ENCODE measurements around the gene DIP2C. TPM values are rescaled to one million over a fixed set of nuclear protein-coding genes. Genes with fewer than 3 reads are reported as not detected.
"Not testable (repeated sequence)": the region's sequence is repeated elsewhere in the genome, so short reads cannot be mapped to it uniquely, and the experiment has no call there.

The DIP2C gene
- total RNA-seq, 1 experiment from 2014 or later, result 10.7 TPM

DNA sequence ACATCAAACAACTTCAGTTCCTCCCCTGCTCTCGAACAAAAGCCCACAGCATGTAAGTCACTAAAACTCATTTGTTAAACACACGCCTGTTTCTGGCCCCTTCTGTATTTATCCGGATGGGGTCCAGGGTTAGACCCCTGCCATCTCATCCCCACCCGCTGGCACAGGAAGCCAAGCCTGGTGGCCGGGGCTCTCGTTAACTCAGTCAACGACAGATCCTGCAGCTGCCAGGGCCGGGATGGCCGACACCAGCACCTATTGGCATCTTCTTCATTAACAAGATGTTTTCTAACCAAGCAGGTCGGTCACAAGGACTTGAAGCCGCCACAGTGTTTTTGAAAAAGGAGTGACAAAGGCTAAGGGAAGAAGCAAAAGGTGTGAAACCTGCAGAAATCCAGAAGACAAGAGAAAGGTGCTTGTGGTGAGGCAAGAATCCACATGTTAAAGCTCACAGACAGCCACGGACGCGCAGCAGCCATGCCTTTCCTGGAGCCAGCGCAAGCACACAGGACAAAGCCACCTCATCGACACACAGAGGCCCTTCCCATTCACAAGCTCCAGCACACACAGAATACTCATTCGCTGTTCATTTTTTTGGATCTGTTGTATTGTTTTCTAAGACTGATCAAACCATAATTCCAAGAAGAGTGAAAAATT, 202.7 kb downstream of the DIP2C start:
- no peak overlapping the region for H3K4me3 ChIP-seq
- no peak for DNase-seq
- no peaks in the 10 kb centered on the region for H3K27me3 ChIP-seq

DNA sequence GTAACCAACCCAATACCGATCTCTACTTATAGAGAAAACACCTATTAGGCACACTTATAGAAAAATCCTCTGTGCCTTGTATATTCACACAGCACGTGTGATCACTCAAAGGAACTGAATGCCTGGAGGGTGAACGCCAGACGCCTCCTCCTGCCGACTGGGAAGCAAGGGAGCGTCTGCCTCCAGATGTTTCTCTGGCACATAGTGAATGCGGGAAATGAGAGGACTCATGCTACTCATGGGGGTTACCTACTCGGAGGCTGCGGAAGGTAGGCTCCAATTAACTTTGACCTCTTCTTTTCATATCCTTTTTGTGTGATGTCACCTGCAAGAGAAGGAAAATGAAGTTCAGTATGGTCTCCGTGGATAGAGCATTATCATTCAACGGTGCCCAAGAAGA, 203.3 kb downstream of the DIP2C start:
- DNase-seq, result peak; percentile 72
- H3K4me3 ChIP-seq, result no peak overlapping the region
- H3K27me3 ChIP-seq, result no peaks in the 10 kb centered on the region
- H3K36me3 ChIP-seq, result peaks cover 14% of the 10 kb centered on the region
- H3K9me3 ChIP-seq, result no peaks in the 10 kb centered on the region

More for the DNA sequence above, 202.7 kb downstream of the DIP2C start:
- Histone ChIP-seq H3K9me3 (no peaks in the 10 kb centered on the region), H3K36me3 (peaks cover 11% of the 10 kb centered on the region; the same call in 1 of the 2 replicates)

DNA sequence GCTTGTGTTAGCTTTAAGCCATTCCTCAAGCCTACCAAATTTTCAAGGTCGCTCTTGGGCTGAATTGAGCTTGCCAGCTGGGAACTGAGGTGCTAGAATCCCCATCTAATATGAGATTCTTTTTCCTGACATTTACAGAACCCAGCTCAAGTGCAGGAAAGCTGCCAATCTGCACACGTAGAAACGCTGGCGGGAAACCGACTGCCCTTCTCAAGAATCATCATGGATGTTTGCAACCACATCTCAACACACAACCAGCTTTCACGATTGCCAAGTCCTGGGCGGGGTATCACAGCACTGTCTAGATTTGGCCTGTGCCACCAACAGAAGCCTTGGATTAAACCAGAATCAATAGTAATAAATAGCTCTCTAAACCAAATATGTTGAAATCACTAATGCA, 203.7 kb downstream of the DIP2C start:
- Histone ChIP-seq H3K36me3 (peaks cover 14% of the 10 kb centered on the region), H3K4me3 (no peak overlapping the region; the same call in 1 of the 2 replicates), H3K27me3 (no peaks in the 10 kb centered on the region), H3K9me3 (no peaks in the 10 kb centered on the region)
- peak; percentile 36 for DNase-seq

DNA sequence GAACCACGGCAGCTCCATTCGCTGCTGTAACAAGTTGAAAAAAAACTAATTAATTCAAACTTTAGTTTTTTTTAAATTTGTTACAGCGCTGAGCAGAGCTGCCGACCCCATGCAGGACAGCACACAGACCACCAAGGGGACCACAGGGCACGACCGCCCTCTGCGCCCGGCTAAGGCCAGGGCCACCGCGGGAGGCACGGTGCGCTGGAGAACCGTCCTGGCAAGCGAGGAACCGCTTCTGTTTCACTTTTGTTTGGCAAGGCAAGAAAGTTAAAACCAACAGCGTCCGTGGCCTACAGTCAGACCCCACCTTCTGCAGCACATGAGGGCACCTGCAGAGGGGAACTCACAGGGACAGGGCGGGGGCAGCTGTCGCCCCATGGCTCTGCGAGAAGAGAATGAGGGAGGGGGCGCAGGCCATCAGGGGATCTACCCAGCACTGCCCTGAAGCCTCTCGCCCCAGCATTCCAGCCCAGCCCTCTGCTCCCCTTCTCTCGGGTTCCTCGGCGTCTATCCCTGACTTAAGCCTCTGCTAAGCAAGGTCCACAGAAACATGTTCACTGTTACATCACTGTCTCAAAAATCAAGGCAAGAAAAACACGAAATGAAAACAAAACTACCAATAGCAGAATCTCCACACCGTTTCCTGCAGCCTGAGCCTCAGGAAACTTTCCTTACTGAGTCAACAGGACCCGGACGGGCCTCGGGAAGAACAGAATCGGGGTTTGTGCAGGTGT, 204.4 kb downstream of the DIP2C start:
- Histone ChIP-seq H3K36me3 (peaks cover 14% of the 10 kb centered on the region), H3K4me3 (peak overlapping the region; percentile 51), H3K27me3 (no peaks in the 10 kb centered on the region), H3K9me3 (no peaks in the 10 kb centered on the region)
- peak; percentile 39 for DNase-seq

DNA sequence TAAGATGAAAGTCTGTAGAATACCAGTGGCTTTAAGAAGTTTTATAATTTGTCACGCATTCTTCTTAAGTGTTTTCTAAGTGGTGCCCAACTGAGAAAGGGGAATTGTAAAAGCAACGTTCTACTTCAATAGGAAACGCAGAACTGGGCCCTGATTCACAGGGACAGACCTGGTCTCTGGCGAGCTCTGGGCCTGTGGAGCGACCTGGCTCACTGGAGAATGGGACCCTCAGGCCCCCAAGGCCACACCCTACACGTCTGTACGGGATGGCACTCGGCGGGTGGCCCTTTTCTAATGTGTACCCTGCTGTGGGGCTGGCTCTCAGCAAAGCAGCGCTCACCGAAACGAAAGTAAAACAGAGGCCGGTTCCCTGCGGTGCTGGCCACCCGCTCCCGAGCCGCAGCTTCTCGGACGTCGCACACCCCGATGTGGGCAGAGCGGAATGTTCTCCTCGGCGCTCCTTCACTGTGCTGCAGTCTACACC, 205.0 kb downstream of the DIP2C start:
- Histone ChIP-seq H3K4me3 (peak overlapping the region; percentile 51), H3K36me3 (peaks cover 14% of the 10 kb centered on the region), H3K27me3 (no peaks in the 10 kb centered on the region), H3K9me3 (no peaks in the 10 kb centered on the region)
- DNase-seq, result peak; percentile 62

DNA sequence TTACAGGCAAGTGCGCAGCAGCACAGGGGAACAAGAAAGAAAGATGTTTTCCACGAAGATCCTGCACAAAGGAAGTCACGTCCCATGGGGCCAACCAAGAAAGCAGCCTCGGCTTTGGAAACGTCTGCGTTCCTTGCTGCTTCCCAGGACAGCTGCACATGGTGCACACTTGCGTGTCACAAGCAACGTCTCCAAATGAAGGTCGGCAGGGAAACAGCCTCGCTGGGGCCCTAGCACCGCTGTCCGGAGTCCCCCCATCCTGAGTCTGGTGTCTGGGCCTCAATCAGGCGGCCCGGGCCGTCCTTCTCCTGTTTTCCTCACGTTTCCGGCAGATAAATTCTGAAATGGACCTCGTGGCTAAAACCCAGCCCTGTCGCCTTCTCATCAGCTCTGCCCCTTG, 206.2 kb downstream of the DIP2C start:
- Histone ChIP-seq H3K4me3 (no peak overlapping the region), H3K36me3 (peaks cover 14% of the 10 kb centered on the region), H3K27me3 (no peaks in the 10 kb centered on the region), H3K9me3 (no peaks in the 10 kb centered on the region)
- no peak for DNase-seq

DNA sequence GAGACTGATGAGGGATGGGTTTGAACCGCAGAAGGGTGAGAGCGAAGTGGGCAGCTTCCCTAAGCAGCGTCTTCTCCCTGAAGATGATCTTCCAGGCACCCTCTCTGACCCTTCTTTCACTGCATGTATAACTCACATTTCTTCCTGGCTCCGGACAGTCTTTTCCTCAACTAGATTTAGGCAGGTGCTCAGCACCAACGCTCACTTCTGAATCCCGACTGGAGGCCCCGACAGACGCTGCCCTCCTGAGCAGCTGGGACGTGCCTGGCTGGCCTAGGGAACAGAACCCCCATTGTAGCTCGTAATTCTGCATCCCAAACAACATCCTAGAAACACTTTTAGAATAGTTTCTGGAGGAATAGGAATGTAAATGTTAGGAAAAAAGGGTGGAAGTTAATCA, 206.6 kb downstream of the DIP2C start:
- no peak overlapping the region for H3K4me3 ChIP-seq
- DNase-seq, result no peak
- H3K36me3 ChIP-seq, result peaks cover 14% of the 10 kb centered on the region
- no peaks in the 10 kb centered on the region for H3K27me3 ChIP-seq
- H3K9me3 ChIP-seq, result no peaks in the 10 kb centered on the region

DNA sequence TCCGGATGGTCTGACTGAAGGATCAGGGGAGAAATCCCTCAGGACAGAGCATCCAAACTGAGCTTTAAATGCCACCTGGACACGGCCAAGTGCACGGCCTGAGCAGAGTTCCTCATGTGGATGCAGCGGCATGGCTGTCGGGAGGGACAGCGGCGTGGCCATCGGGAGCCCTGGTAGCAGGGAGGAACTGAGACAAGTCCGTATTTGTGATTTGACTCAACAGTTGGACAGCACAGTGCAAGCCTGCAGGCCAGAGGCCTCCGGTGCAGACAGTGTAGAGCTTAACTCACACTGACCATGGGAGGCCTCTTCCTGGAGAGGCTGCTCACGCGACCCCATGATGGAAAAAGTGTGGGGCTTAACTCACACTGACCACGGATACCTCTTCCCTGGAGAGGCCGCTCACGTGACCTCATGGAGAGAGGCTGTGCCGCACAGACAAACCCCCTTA, 207.4 kb downstream of the DIP2C start:
- no peaks in the 10 kb centered on the region for H3K27me3 ChIP-seq
- peaks cover 14% of the 10 kb centered on the region for H3K36me3 ChIP-seq
- H3K4me3 ChIP-seq, result no peak overlapping the region
- no peaks in the 10 kb centered on the region for H3K9me3 ChIP-seq
- no peak for DNase-seq

DNA sequence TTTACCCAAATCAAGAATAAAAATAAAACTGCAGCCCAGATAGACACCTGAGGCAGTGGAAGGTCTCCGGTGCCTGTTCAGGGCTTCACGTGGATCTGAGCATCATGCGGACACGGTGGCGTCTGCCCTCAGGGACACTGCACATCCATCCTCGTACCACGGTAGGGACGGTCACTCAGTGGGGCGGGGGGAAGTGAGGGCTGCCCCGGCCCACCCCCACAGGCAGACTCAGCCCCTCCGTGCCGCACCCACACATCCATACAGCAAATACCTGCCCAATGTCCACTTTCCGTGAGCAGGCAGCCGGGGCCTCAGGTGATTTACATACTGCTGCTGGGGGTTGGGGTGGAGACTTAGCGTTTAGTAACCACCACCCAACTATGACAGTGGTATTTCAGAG, 207.8 kb downstream of the DIP2C start:
- no peaks in the 10 kb centered on the region for H3K9me3 ChIP-seq
- H3K4me3 ChIP-seq, result no peak overlapping the region
- peaks cover 14% of the 10 kb centered on the region for H3K36me3 ChIP-seq
- no peak for DNase-seq
- H3K27me3 ChIP-seq, result no peaks in the 10 kb centered on the region

DNA sequence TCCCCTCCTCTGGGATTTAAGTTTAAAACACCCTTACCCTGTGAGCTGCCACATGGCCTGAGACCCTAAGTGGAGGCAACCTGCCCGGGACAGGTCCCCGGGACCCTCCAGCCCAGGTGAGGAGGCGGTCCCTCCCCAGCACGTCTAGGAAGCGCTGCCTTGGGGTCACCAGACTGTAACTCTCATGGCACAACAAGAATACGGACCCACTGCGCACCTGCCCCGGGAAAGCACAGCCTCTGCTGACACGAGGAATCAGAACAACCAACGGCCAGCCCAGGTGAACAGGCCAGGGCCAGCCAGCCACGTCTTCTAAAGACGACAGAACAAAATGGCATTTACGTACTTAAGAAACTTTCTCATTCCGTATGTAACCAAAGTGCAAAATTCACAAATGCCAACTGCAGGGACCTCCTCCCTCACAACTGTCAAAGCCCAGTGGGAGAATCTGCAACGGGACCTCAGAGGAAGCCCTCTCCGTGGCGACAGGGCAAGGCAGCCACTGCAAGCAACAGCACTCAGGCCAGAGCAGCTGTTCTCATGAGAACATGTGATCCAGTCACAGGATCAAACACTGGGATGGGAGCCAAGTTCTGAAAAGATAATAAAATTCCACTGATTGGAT, 208.4 kb downstream of the DIP2C start:
- H3K27me3 ChIP-seq, result no peaks in the 10 kb centered on the region
- H3K36me3 ChIP-seq, result peaks cover 14% of the 10 kb centered on the region
- DNase-seq, result no peak
- H3K4me3 ChIP-seq, result no peak overlapping the region
- no peaks in the 10 kb centered on the region for H3K9me3 ChIP-seq

DNA sequence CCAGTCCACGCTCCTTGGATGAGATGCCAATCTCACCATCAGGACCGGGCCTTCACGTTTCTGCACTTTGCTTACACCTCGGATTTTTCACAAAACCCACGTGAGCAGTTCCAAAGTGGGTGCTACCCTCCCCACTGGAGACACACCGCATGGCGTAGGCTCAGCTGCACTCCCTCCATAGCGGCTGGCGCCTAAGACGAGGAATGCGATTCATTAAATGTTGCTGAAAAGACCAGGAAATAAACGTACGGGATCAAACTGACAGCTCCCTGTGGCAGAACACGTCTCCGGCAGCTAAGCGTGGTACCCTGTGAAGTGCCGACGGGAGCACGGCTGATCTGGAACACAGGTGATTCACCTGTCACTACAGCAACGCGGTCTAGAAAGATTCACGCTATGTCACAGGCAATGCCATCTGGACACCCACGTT, 209.0 kb downstream of the DIP2C start:
- H3K4me3 ChIP-seq, result no peak overlapping the region
- peaks cover 12% of the 10 kb centered on the region for H3K36me3 ChIP-seq
- no peaks in the 10 kb centered on the region for H3K27me3 ChIP-seq
- no peak for DNase-seq
- no peaks in the 10 kb centered on the region for H3K9me3 ChIP-seq

DNA sequence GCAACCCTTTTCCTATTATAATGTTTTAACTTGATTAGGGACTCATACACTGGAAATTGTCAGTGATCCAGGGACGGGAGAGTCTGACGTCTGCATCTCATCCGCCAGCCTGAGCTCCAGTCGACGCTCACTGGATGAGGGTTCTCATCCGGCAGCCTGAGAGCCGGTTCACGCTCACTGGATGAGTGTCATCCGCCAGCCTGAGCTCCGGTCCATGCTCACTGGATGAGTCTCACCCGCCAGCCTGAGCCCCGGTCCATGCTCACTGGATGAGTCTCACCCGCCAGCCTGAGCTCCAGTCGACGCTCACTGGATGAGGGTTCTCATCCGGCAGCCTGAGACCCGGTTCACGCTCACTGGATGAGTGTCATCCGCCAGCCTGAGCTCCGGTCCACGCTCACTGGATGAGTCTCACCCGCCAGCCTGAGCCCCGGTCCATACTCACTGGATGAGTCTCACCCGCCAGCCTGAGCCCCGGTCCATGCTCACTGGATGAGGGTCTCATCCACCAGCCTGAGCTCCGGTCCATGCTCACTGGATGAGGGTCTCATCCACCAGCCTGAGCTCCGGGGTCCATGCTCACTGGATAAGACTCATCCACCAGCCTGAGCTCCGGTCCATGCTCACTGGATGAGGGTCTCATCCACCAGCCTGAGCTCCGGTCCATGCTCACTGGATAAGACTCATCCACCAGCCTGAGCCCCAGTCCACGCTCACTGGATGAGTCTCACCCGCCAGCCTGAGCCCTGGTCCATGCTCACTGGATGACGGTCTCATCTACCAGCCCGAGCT, 209.6 kb downstream of the DIP2C start:
- not testable (repeated sequence) for H3K27me3 ChIP-seq, DNase-seq, H3K4me3 ChIP-seq, H3K9me3 ChIP-seq
- H3K36me3 ChIP-seq, result peaks cover 12% of the 10 kb centered on the region

DNA sequence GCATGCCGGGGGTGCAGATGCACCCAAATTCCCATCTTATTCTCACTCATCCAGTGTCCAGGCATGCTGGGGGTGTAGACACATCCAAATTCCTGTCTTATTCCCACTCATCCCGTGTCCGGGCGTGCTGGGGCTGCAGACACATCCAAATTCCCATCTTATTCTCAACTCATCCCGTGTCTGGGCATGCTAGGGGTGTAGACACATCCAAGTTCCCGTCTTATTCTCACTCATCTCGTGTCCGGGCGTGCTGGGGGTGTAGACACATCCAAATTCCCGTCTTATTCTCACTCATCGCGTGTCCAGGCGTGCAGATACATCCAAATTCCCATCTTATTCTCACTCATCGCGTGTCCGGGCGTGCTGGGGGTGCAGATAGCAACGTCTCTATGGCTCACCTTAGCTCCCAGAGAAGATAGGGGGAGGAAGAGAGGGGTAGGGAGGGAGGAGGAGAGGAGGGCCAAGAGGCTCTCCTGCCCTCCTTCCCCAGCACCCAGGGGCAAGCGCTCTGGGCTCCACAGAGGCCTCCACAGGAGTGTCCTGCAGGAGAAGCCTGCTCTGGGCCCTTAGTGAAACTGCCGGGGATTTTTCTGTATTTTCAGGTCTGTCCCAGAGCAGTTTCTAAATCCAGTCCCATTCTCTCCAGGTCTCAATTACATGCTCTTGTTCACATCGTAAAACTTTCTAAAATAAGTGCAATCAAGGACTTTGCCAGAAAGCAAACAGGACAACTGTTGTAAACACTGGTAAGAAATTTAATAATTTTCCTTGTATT, 210.8 kb downstream of the DIP2C start:
- DNase-seq, result no peak
- peaks cover 5% of the 10 kb centered on the region for H3K36me3 ChIP-seq
- no peak overlapping the region for H3K4me3 ChIP-seq
- no peaks in the 10 kb centered on the region for H3K9me3 ChIP-seq
- H3K27me3 ChIP-seq, result no peaks in the 10 kb centered on the region

DNA sequence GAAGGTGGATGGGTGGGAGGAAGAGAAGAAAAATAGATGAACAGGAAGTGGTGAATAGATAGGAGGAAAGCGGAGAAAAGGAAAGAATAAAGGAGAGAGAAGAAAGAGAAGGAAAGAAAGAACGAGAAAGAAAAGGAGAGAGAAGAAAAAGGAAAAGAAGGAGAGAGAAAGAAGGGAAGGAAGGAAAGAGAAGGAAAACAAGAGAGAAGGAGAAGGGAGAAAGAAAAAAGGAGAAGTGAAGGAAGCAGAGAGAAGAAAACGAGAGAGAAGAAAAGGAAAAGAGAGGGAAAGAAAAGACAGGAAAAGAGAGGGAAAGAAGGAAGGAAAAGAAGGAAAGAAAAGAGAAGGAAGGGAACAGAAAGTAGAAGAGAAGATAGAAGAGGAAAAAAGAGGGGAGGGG, 211.8 kb downstream of the DIP2C start:
- Histone ChIP-seq H3K9me3 (no peaks in the 10 kb centered on the region), H3K27me3 (no peaks in the 10 kb centered on the region), H3K36me3 (peaks cover 3% of the 10 kb centered on the region), H3K4me3 (no peak overlapping the region)
- DNase-seq, result no peak

DNA sequence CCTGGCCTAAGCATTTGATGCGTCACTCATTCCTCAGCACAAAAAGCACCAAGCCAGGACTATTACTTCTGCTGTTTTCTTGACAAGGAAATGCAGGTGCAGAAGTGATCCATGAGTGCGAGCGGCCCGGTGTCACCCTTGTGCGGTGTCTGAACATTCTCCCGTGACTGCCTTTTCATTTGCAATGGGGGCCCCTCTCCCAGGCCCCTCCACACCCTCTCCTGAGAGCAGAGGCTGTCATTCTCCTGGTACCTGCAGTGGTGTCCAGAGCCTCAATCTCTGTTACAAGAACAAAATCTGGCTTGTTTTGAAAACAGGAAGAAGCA, 213.1 kb downstream of the DIP2C start:
- H3K9me3 ChIP-seq, result no peaks in the 10 kb centered on the region
- H3K27me3 ChIP-seq, result no peaks in the 10 kb centered on the region
- DNase-seq, result no peak
- H3K4me3 ChIP-seq, result no peak overlapping the region
- H3K36me3 ChIP-seq, result peaks cover 2% of the 10 kb centered on the region

Measured in MG63 (cell line).